ENCODE results near the gene CCL4. TPM values are rescaled to one million over a fixed set of nuclear protein-coding genes. Genes with fewer than 3 reads are reported as not detected.

The CCL4 gene
- not detected in 2 replicates for total RNA-seq

DNA sequence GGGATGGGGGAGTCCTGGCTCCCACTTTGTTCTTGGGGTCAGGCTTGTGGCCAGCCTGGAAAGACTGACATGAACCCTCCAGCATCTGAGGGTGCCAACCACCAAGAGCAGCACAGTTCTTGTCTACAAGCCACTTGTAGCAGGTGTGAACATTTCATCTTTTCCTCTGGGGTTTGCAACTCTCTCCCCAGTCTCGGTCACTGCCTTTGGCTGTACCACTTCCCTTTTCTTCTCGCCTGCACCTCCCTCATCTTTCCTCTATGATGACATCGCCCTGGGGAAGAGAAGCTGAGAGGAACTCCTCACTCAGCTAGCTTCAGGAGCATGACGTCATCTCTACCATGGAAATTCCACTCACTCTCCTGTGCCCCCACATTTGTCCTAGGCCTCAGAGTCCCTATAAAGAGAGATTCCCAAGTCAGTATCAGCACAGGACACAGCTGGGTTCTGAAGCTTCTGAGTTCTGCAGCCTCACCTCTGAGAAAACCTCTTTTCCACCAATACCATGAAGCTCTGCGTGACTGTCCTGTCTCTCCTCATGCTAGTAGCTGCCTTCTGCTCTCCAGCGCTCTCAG is at the start of gene CCL4:
TSS of gene CCL4 (plus strand) at position 427 of the 575 bp plus-strand sequence. CDS start at position 506, 79 bp downstream.

GRCh38 chr17:36063786-36064541 is 39.7 kb upstream of the CCL4 start, which contains the start of gene CCL18:
TSS of gene CCL18 (plus strand) at chr17:36064272. CDS start at chr17:36064343, 71 bp downstream.

GRCh38 chr17:36089888-36090836 is 13.5 kb upstream of the CCL4 start, which contains the start of gene CCL3:
TSS of gene CCL3 (minus strand) at chr17:36090143. CDS start at chr17:36090058, 85 bp downstream.

Other genes starting within 250 kb of the CCL4 start
- not detected in 2 replicates for gene HEATR9, start 234.9 kb upstream of the CCL4 start, total RNA-seq
- gene CCL5, start 223.5 kb upstream of the CCL4 start, total RNA-seq: 0.09 and 0.18 TPM in 2 replicates
- gene RDM1, start 173.1 kb upstream of the CCL4 start, total RNA-seq: 0.19 and 0.36 TPM in 2 replicates
- gene LYZL6, start 160.1 kb upstream of the CCL4 start, total RNA-seq: not detected in 2 replicates
- 0.18 and 0.19 TPM in 2 replicates for gene CCL16, start 122.3 kb upstream of the CCL4 start, total RNA-seq
- gene CCL14, start 117.1 kb upstream of the CCL4 start, total RNA-seq: 6.1 and 7.1 TPM in 2 replicates
- not detected in 2 replicates for gene CCL15, start 102.3 kb upstream of the CCL4 start, total RNA-seq
- gene CCL23, start 85.9 kb upstream of the CCL4 start, total RNA-seq: 0.19 and 1.4 TPM in 2 replicates
- not detected in 2 replicates for gene CCL18, start 39.6 kb upstream of the CCL4 start, total RNA-seq
- not detected in 2 replicates for gene CCL3, start 13.7 kb upstream of the CCL4 start, total RNA-seq
- 1.4 and 1.5 TPM in 2 replicates for gene TBC1D3B, start 72.8 kb downstream of the CCL4 start, total RNA-seq
- gene CCL3L1, start 92.9 kb downstream of the CCL4 start, total RNA-seq: not detected in 2 replicates
- not detected in 2 replicates for gene CCL4L2, start 107.2 kb downstream of the CCL4 start, total RNA-seq
- gene TBC1D3I, start 160.7 kb downstream of the CCL4 start, total RNA-seq: under 0.01 and 0.38 TPM in 2 replicates
- gene TBC1D3G, start 220.1 kb downstream of the CCL4 start, total RNA-seq: not detected in 2 replicates

All from endothelial cell of coronary artery (primary cell).